ENCODE data around the gene SEMA3C.

The SEMA3C gene

DNA sequence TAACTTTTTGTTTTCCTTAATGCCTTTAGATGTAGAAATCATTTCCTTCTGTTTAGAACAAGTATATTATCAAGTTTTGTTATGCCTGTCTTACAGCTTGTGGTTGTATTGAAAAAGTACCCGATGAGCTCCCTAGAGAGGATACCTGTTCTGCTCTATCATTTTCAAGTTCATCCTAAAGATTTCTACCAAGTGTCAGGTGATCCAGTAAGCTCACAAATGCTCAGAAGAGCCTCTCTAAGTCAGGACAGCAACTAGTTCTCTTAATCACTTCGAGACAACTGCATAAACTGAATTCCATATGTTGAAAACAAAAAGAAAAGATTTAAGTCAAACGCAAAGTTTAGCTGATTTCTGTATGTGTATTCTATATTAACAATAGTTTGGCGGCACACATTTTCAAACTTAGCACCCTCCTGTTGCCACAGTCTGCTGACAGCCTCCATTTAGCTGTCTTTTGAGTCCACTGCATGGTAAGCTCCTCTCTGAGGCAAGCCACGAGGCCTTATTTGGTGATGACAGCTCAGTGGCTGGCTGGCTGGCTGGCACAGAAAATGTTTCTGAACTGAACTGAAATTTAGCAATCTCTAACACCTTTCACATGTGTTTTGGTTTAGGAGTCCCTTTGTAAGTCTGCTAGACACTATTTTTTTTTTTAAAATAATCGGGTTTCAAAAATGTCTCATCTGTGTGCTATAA, 59.4 kb downstream of the SEMA3C start:
- no peaks in the 10 kb centered on the region for H3K4me1 Mint-ChIP-seq (ENCODE audit: low read depth)
- no peaks in the 10 kb centered on the region for H3K9me3 Mint-ChIP-seq
- no peak overlapping the region for H3K4me3 Mint-ChIP-seq
- H3K27ac Mint-ChIP-seq: no peak overlapping the region
- no peaks in the 10 kb centered on the region for H3K27me3 Mint-ChIP-seq
- H3K36me3 Mint-ChIP-seq (ENCODE audit: low read depth): no peaks in the 10 kb centered on the region

DNA sequence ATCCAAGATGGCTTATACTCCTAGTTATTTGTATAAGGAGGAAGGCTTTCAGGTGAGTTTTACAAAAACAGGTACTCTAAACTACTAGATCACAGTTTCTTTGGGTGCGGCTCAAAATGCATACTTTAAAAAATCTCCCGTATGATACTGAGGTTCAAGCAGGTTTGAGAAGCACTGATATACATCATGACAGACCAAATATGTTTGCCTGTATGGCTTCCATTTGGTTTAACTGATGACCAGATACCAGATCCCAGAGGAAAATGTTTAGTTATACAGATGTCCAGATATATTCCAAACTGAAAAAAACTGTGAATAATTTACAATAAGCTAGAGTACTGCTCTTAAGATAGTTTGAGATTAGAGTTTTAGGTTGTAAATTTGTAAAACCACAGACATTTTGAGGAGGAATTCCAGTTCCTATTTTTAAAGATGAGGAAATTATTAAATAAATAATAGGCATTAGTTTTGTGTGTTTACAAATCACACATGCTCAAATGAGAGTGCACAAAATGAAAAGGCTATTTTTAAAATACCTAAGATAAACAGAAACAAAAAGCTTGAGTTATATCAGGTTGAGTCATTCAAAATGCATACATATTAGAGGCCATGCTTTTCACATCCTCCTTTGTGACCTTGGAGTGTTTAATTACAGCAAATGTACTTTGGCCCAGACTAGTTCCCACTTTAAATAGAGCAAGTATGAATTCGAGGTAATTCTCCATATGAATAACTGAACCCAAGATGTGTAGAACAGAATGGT, 60.5 kb downstream of the SEMA3C start:
- Mint-ChIP-seq H3K4me1 (ENCODE audit: low read depth) (no peaks in the 10 kb centered on the region), H3K27ac (no peak overlapping the region), H3K9me3 (no peaks in the 10 kb centered on the region), H3K36me3 (ENCODE audit: low read depth) (no peaks in the 10 kb centered on the region), H3K4me3 (no peak overlapping the region), H3K27me3 (no peaks in the 10 kb centered on the region)

DNA sequence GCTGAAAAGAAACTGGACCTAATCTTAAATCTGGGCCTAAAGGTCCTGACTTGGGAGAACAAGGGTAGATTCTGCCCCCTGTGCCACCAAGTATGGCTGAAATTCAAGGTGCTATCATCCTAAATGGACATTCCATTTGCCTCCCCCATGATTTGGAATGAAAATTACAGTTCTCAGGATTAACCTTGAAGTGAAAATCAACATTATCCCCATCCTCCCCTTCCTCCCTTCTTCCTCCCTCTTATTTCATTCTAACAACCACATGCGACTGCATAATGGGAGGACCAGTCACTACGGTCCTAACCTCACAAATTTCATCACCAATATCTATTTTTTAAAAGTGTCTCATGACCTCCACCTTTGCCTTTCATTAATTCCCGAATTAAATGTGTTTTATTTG, 62.1 kb downstream of the SEMA3C start:
- Mint-ChIP-seq H3K27ac (no peak overlapping the region), H3K4me3 (no peak overlapping the region), H3K36me3 (ENCODE audit: low read depth) (no peaks in the 10 kb centered on the region), H3K27me3 (no peaks in the 10 kb centered on the region), H3K9me3 (no peaks in the 10 kb centered on the region), H3K4me1 (ENCODE audit: low read depth) (no peaks in the 10 kb centered on the region)

DNA sequence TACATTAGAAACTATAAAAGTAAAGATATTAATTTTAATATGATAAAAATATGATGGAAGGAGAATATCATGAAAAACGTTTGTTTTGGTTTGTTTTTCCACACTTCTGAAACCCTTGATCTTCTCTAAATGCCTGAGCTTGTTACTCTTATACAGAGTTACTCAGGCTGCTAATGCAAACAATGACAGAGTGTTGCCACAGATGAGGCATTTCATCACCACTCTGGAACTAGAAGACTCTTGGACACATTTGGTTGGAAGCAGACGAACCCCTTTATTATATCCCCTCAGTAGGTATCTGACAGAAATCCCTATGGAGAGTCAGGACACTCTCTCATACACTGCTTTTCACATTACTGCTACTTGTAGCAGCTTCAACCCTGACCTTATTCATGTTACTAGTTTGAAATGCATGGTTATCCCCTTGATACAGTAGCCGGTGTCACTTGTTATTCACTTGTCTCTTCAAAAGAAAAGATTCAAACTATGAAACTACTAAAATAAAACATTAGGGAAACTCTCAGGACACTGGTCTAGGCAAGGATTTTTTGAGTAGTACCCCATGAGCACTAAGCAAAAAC, 66.9 kb downstream of the SEMA3C start:
- Mint-ChIP-seq H3K27ac (no peak overlapping the region), H3K4me3 (no peak overlapping the region), H3K9me3 (no peaks in the 10 kb centered on the region), H3K27me3 (no peaks in the 10 kb centered on the region), H3K36me3 (ENCODE audit: low read depth) (no peaks in the 10 kb centered on the region), H3K4me1 (ENCODE audit: low read depth) (no peaks in the 10 kb centered on the region)

DNA sequence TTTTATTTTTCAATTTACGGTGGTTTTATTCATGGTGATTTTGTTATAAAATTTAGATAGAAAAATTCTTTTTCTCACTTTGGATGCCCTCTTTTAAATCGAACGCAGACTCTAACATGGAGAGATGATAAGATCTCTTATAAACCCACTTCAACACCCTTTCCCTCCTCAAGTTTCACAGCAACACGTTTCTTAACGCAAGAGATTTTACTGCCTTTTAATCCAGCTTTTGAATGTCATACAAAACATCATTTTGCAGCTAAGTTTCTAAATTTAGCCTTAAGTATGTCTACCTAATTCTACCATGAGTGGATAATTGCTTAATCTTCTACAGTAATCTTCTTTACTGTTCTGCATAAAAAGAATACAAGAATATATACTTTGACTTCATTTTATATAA, 70.0 kb downstream of the SEMA3C start:
- no peak overlapping the region for H3K27ac Mint-ChIP-seq
- no peaks in the 10 kb centered on the region for H3K4me1 Mint-ChIP-seq (ENCODE audit: low read depth)
- no peaks in the 10 kb centered on the region for H3K27me3 Mint-ChIP-seq
- H3K4me3 Mint-ChIP-seq: no peak overlapping the region
- no peaks in the 10 kb centered on the region for H3K36me3 Mint-ChIP-seq (ENCODE audit: low read depth)
- H3K9me3 Mint-ChIP-seq: peaks cover 5% of the 10 kb centered on the region

DNA sequence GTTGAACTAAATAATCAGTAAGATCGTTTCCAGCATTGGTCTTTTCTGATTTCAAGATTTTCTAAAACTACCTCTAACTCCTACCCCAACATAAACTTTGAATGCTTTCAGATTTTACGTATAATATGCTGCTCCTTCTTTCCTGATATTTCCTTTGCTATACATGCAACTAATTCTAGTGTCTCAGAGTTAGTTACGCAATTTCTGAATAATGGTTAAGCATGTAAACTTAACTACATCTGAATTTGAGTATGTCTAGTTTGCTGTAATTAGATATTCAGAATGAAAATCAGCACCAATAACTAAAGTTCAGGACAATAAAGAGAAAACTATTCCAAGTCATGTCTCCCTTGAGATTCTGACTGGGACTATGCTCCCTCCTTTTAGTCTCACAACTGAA, 71.0 kb downstream of the SEMA3C start:
- no peaks in the 10 kb centered on the region for H3K27me3 Mint-ChIP-seq
- H3K27ac Mint-ChIP-seq: no peak overlapping the region
- H3K4me3 Mint-ChIP-seq: no peak overlapping the region
- peaks cover 5% of the 10 kb centered on the region for H3K9me3 Mint-ChIP-seq
- H3K36me3 Mint-ChIP-seq (ENCODE audit: low read depth): no peaks in the 10 kb centered on the region
- H3K4me1 Mint-ChIP-seq (ENCODE audit: low read depth): no peaks in the 10 kb centered on the region

DNA sequence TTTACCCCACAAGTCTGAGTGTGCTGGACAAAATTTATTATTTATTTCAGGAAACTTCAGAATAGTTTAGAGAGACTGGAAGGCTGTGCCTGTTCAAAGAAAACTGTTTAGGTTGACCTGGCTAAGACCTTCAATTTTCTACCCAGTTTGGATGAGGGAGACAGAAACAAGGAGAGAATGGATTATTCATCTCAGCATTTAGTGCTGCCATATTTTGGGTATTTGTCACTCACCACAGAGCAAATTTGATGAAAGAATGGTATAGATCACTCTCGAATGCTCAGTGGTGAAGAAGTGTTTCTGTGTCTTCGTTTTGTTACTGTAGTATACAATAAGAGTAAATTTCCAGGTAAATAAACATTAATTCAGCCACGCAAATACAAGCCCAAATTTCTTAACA, 71.8 kb downstream of the SEMA3C start:
- H3K36me3 Mint-ChIP-seq (ENCODE audit: low read depth): no peaks in the 10 kb centered on the region
- H3K9me3 Mint-ChIP-seq: peaks cover 5% of the 10 kb centered on the region
- H3K4me3 Mint-ChIP-seq: no peak overlapping the region
- H3K27me3 Mint-ChIP-seq: no peaks in the 10 kb centered on the region
- no peaks in the 10 kb centered on the region for H3K4me1 Mint-ChIP-seq (ENCODE audit: low read depth)
- H3K27ac Mint-ChIP-seq: no peak overlapping the region

DNA sequence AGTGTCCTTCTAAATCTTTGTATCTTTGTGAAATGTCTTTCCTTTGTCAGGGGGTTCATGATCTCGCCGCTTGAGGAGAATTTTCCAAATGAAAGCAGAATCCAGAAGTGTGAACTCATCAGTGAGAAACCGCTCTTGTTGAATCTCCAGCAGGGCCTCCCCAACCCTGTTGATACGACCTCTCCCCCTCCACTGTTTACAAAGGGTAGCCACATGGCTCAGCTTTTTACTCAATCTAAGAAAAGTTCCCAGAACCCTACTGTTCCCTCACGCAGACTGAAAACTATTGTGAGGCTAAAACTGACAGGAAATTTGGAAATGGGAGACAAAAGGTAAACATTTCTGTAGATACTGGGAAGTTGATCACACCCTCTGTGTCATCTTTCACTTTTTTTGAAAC, 73.9 kb downstream of the SEMA3C start:
- no peaks in the 10 kb centered on the region for H3K36me3 Mint-ChIP-seq (ENCODE audit: low read depth)
- no peak overlapping the region for H3K27ac Mint-ChIP-seq
- H3K9me3 Mint-ChIP-seq: peaks cover 5% of the 10 kb centered on the region
- no peak overlapping the region for H3K4me3 Mint-ChIP-seq
- no peaks in the 10 kb centered on the region for H3K27me3 Mint-ChIP-seq
- H3K4me1 Mint-ChIP-seq (ENCODE audit: low read depth): no peaks in the 10 kb centered on the region

DNA sequence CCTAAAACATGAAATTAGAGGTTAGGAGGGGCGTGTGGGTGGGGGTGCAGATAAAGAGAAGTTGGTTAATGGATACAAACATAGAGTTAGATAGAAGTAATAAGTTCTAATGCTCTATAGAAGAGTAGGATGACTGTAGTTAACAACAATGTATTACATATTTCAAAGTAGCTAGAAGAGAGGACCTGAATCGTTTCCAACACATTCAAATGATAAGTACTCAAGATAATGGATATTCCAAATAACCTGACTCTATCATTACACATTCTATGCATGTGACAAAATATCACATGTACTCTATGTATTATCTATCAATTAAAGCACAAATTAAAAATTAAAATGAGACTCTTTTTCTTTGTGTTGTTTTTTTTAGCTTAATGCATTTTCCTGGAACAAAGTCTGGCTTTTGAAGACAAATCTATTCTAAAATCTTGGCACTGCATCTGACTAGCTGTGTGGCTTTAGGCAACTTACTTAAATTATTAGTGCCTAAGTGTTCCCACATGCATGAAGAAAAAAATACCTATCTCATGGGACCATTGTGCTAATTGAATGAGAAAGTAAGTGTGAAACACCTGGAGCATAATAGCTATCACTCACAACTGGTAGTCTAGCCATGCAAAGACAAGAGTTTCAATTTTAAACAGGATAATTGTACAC, 75.7 kb downstream of the SEMA3C start:
- Mint-ChIP-seq H3K4me1 (ENCODE audit: low read depth) (no peaks in the 10 kb centered on the region), H3K36me3 (ENCODE audit: low read depth) (no peaks in the 10 kb centered on the region), H3K4me3 (no peak overlapping the region), H3K27me3 (no peaks in the 10 kb centered on the region), H3K27ac (no peak overlapping the region), H3K9me3 (peaks cover 5% of the 10 kb centered on the region)

DNA sequence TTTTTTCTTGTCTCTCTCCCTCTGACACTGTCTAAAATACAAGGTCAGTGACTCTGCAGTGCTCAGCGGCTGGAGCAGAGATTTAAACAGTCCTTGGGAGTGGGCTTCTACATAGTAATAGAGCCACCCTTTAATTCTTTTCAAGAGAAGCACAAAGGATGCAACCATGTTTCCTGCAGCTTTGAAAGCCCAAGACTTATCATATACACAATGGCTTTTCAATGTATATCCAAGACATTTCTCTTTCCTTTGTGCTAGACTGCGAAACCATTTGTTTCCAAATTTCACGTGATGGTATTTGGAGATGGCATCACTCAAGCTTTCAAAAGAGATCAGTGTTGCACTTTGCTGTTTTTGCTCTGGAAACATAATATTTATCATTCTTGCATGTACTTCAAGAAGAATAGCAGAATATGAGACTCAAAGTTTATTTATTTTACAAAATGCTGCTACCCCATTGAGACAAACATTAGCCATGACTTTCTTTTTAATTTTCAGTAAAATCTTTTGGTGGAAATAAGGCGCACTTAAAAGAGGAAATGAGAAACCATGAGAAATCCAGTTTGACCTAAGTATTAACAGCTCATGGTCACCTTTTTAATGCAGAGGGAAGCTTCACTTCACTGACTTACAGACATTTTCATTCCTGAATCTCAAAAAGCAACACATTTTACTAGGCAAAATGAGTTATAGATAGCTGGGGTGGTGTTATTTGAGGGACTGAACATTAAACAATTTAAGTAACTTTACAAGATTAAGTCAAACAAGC, 76.6 kb downstream of the SEMA3C start:
- H3K4me1 Mint-ChIP-seq (ENCODE audit: low read depth): no peaks in the 10 kb centered on the region
- H3K27me3 Mint-ChIP-seq: no peaks in the 10 kb centered on the region
- H3K9me3 Mint-ChIP-seq: peaks cover 5% of the 10 kb centered on the region
- H3K4me3 Mint-ChIP-seq: no peak overlapping the region
- H3K36me3 Mint-ChIP-seq (ENCODE audit: low read depth): no peaks in the 10 kb centered on the region
- H3K27ac Mint-ChIP-seq: no peak overlapping the region

DNA sequence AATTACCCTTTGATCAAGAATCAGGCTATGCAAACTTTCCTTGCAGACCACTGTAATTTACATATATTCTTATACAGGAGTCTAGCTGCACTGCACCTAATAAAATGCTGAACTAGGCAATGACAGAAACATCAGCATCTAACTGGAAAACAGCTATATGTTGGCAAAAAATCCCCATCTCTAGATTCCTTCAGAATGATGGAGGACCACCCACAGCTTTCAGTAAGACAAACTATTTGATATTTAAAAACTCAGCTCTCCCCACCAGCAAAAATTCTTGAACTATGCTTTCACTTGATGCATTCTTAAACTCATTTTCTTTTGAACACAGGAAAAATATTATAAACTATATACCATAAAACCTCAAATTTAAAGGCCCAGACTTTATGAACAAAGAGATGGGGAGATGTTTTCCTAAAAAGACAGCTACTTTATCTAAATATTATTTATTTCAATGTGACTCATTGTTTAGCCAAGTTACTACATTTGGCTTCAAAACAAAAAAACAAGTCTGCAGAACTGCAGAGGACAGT, 77.4 kb downstream of the SEMA3C start:
- no peak overlapping the region for H3K27ac Mint-ChIP-seq
- H3K9me3 Mint-ChIP-seq: peaks cover 5% of the 10 kb centered on the region
- H3K4me1 Mint-ChIP-seq (ENCODE audit: low read depth): no peaks in the 10 kb centered on the region
- no peak overlapping the region for H3K4me3 Mint-ChIP-seq
- H3K36me3 Mint-ChIP-seq (ENCODE audit: low read depth): no peaks in the 10 kb centered on the region
- H3K27me3 Mint-ChIP-seq: no peaks in the 10 kb centered on the region

DNA sequence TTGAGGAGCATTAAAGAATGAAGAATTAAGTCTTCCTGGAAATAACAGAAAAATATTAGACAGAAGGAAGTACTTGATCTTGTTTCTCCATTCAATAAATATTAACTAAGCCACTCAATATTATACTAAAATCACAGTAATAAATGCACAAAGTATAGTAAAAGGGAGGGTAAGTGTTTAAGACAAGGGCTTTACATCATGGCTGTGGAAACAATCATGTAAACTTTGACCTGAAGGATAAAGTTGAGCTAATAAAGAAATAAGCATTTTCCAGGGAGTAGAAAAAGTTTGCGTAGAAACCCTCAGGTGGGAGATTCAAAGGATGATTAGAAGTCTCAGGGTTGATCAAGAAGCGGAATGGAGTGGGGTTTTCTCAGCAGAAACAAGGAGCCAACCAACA, 78.2 kb downstream of the SEMA3C start:
- peaks cover 7% of the 10 kb centered on the region for H3K9me3 Mint-ChIP-seq
- H3K36me3 Mint-ChIP-seq (ENCODE audit: low read depth): no peaks in the 10 kb centered on the region
- H3K27ac Mint-ChIP-seq: no peak overlapping the region
- no peak overlapping the region for H3K4me3 Mint-ChIP-seq
- H3K27me3 Mint-ChIP-seq: no peaks in the 10 kb centered on the region
- no peaks in the 10 kb centered on the region for H3K4me1 Mint-ChIP-seq (ENCODE audit: low read depth)

DNA sequence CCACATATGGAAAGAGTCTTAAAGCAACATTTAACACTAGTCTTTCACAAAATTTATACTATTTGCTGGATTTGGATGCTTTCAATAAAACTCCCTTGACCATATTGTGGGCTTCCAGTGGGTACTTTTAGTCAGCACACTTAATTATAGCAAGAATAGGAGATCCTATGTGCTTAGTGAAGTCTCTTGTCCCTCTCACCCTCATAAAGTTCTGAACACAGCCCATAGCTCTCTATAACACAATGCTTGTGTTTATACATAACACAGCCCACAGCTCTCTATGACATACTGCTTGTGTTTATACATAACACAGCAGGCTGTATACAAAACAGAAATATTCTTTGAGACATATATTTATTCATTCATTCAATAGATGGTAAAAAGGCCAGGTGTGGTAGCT, 79.0 kb downstream of the SEMA3C start:
- no peaks in the 10 kb centered on the region for H3K36me3 Mint-ChIP-seq (ENCODE audit: low read depth)
- H3K27ac Mint-ChIP-seq: no peak overlapping the region
- H3K27me3 Mint-ChIP-seq: no peaks in the 10 kb centered on the region
- H3K9me3 Mint-ChIP-seq: peaks cover 3% of the 10 kb centered on the region
- H3K4me1 Mint-ChIP-seq (ENCODE audit: low read depth): no peaks in the 10 kb centered on the region
- no peak overlapping the region for H3K4me3 Mint-ChIP-seq

DNA sequence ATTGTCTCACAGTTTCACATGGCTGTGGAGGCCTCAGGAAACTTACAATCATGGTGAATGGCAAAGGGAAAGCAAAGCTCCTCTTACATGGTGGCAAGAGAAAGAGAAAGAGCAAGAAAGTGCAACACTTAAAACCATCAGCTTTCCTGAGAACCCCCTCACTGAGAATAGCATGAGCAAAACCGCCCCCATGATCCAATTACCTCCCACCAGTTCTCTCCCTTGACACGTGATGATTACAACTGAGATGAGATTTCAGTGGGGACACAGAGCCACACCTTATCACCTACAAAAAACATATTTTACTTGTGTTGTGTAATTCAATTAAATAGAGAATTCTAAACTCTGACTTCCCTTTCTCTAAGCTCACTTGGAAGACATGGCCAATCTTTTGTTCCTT, 80.2 kb downstream of the SEMA3C start:
- H3K36me3 Mint-ChIP-seq (ENCODE audit: low read depth): no peaks in the 10 kb centered on the region
- no peak overlapping the region for H3K27ac Mint-ChIP-seq
- no peaks in the 10 kb centered on the region for H3K4me1 Mint-ChIP-seq (ENCODE audit: low read depth)
- no peaks in the 10 kb centered on the region for H3K27me3 Mint-ChIP-seq
- H3K4me3 Mint-ChIP-seq: no peak overlapping the region
- peaks cover 3% of the 10 kb centered on the region for H3K9me3 Mint-ChIP-seq

All from stimulated activated naive CD8-positive, alpha-beta T cell treated with anti-CD3 and anti-CD28 coated beads, Interleukin-15, Interleukin-2, amounts not matched to agents 100 ng/mL and 50 ng/mL, for 24 hours (primary cell).